Adrenal gland (tissue), 12 donors: ENCODE data around the gene PLOD2. TPM values are rescaled to one million over a fixed set of nuclear protein-coding genes. Genes with fewer than 3 reads are reported as not detected.

Experiments used
- DNase-seq, 7 donors: peaks; one replicate each; pipeline ENCODE4 v3.0.0-alpha.2; 2019 to 2020
- H3K27ac ChIP-seq, 5 donors: fragments of 200-600 bp; sonication (generic) in 4 of 5; 1 replicate in 3 of 5; 2 replicates in 2 of 5; pipeline versions ENCODE4 v1.5.1 to v1.8.0; 2016 to 2020; ENCODE audit warnings: mild to moderate bottlenecking in 1 of 5
- H3K27me3 ChIP-seq: fragments of 200-600 bp; 2 replicates; pipeline ENCODE4 v1.8.0; 2021
- H3K36me3 ChIP-seq, 2 donors: fragments of 200-600 bp; replicated peaks in 1 of 2; 1 replicate in 1 of 2; 2 replicates in 1 of 2; pipeline versions ENCODE4 v1.5.1 to v1.8.0; 2018 to 2022
- H3K4me1 ChIP-seq, 2 donors: fragments of 200-600 bp; replicated peaks in 1 of 2; 1 replicate in 1 of 2; 2 replicates in 1 of 2; pipeline versions ENCODE4 v1.5.1 to v1.8.0; 2018 to 2021
- H3K4me3 ChIP-seq, 4 donors: fragments of 200-600 bp; sonication (generic) in 3 of 4; one replicate each; pipeline ENCODE4 v1.5.1; 2016 to 2018
- H3K9me3 ChIP-seq, 3 donors: fragments of 200-600 bp; sonication (generic) in 1 of 3; replicated peaks in 1 of 3; 1 replicate in 2 of 3; 2 replicates in 1 of 3; pipeline versions ENCODE4 v1.5.1 to v1.8.0; 2016 to 2021
- POLR2A ChIP-seq, 2 donors: fragments of 450-650 bp; IDR thresholded peaks; one replicate each; pipeline ENCODE4 v1.6.1; 2017; ENCODE audit warnings: antibody characterized with exemption in 2 of 2, mild to moderate bottlenecking in 2 of 2, moderate library complexity in 1 of 2
- WGBS, 4 donors: extraction: QIAGEN DNeasy Blood & Tissue Kit in 2 of 4; methylation state at CpG; one replicate each; pipeline versions ENCODE4 v1.1.5 to v1.1.7; 2013 to 2017; 5-methylcytosine and 5-hydroxymethylcytosine counted together
- intact Hi-C, 2 donors: fragments of 100-400 bp; cut with DNase I; formaldehyde crosslinking; loops; one replicate each; pipeline versions ENCODE4 v1.14.1 to v1.15.0; 2022 to 2023
- polyA plus RNA-seq, 3 donors: library from polyadenylated mRNA; stranded (reverse); fragments of 200-250 nt in 2 of 3; fragments of 350-450 nt in 1 of 3; fragmentation: Illumina TruSeq in 1 of 3; extraction: RNeasy Lipid Tissue Mini Kit (QIAGEN cat#74804) in 1 of 3; gene quantifications; one replicate each; pipeline ENCODE4 v1.2.3, GENCODE V29; 2013 to 2014
- total RNA-seq, 9 donors: library from RNA; depleted of rRNA in 4 of 9; stranded (reverse); fragments of >200 nt in 4 of 9; fragments of 120-200 nt in 1 of 9; fragmentation: NEBNext Ultra II Directional in 1 of 9; extraction: Animal tissue kit (Norgen Biotek cat#: 25700) in 1 of 9; gene quantifications; one replicate each; pipeline versions ENCODE4 v1.1.0 to v1.2.4, GENCODE V29; 2013 to 2023
- TF ChIP-seq, protein P1 (sequence below), 6 experiments: fragments of 450-650 bp in 4 of 6; fragments of 200-600 bp in 2 of 6; sonication (generic) in 1 of 6; IDR thresholded peaks; 1 replicate in 5 of 6; 2 replicates in 1 of 6; pipeline versions ENCODE4 v1.5.1 to v1.8.0; 2016 to 2021; ENCODE audit warnings: antibody characterized with exemption in 6 of 6, mild to moderate bottlenecking in 2 of 6, moderate library complexity in 1 of 6
- donor health status: healthy with polysubstance abuse.
- donor health status: Bipolar disorder and iron deficiency.
- donor health status: DM: yes; HTN: yes; CAD: no.
- donor health status: DM: no; HTN: no; CAD: no.
- donor health status: DM: no; HTN: no; CAD: no.
- donor health status: DM: yes; HTN: yes; CAD: no.

Gene PLOD2
- total and polyA plus RNA-seq, 12 donors, result 23.1 to 79.0 (median 41.7) TPM

- H3K4me3 ChIP-seq, result no peak overlapping the region
- intact Hi-C loops, result loop anchor here in 1 of 2 donors (10.0 kb wide), 1 partner anchor 105 kb away; no protein-coding TSS in a partner anchor
- H3K36me3 ChIP-seq, result no peaks in the 10 kb centered on the region
- H3K4me1 ChIP-seq, result peaks cover 5 to 12% of the 10 kb centered on the region in 2 donors
- no peak for DNase-seq
- H3K9me3 ChIP-seq, result no peaks in the 10 kb centered on the region
- WGBS, 4 donors, result 86 to 92% (median 86%) methylated on average over 1 of the region's 1 CpG
- no peak overlapping the region for H3K27ac ChIP-seq
- no peaks in the 10 kb centered on the region for H3K27me3 ChIP-seq
- TF ChIP-seq, protein P1, sequence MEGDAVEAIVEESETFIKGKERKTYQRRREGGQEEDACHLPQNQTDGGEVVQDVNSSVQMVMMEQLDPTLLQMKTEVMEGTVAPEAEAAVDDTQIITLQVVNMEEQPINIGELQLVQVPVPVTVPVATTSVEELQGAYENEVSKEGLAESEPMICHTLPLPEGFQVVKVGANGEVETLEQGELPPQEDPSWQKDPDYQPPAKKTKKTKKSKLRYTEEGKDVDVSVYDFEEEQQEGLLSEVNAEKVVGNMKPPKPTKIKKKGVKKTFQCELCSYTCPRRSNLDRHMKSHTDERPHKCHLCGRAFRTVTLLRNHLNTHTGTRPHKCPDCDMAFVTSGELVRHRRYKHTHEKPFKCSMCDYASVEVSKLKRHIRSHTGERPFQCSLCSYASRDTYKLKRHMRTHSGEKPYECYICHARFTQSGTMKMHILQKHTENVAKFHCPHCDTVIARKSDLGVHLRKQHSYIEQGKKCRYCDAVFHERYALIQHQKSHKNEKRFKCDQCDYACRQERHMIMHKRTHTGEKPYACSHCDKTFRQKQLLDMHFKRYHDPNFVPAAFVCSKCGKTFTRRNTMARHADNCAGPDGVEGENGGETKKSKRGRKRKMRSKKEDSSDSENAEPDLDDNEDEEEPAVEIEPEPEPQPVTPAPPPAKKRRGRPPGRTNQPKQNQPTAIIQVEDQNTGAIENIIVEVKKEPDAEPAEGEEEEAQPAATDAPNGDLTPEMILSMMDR (IDR thresholded peaks at IDR 0.05), result no peak
- TF ChIP-seq POLR2A (IDR thresholded peaks at IDR 0.05), result no peak
These were observed 8.9 kb upstream of the PLOD2 start for GRCh38 chr3:146169891-146170290.

DNA sequence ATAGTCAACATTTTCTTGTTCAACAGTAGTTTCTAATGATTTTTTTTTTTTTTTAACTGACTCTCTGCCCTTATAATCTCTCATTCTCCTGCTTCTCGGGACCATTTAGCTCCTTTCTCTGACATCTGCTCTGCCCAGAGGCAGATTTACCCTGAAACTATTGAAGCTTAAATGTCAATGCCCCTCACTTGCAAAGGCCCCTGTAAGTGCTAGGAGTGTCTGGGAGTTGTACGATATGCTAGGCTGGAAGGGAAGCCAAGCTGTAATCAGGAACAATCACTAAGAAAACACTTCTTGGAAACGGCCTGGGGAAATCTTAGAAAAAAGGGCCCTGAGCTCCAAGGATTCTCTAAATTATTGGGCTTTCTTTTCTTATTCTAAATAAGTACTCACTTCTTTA is 5.8 kb upstream of the PLOD2 start:
- TF ChIP-seq POLR2A (IDR thresholded peaks at IDR 0.05), result no peak
- TF ChIP-seq, protein P1 (IDR thresholded peaks at IDR 0.05), result no peak
- no peak for DNase-seq
- 21 to 33% (median 31%) methylated on average over 3 of the region's 3 CpGs for WGBS, 4 donors
- intact Hi-C loops, result no loop called here
- Histone ChIP-seq H3K27ac (peak overlapping the region; percentile 15 to 83 (median 73)), H3K9me3 (no peaks in the 10 kb centered on the region), H3K4me3 (no peak overlapping the region), H3K36me3 (no peaks in the 10 kb centered on the region), H3K27me3 (no peaks in the 10 kb centered on the region), H3K4me1 (peaks cover 12 to 21% of the 10 kb centered on the region in 2 donors)

DNA sequence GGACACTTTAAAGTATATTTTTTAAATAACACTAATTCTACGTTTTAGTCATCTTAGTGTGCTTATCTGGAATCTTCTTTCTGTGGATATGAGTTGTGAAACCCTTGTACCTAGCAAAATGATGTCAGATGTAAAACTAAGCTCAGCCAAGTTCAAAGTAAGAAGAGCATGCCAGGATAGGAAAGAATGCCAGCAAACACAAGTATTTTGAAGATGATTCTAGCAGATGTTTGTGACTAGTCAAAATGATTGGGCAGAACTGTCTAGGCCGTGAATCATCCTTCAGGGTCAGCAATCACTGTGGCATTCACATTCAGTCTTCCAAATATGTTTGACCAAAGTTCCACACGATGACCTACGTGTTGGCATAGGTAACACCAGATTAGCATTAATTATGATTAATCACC is 5.4 kb upstream of the PLOD2 start:
- no peaks in the 10 kb centered on the region for H3K27me3 ChIP-seq
- TF ChIP-seq, protein P1 (IDR thresholded peaks at IDR 0.05), result no peak
- TF ChIP-seq POLR2A (IDR thresholded peaks at IDR 0.05), result peak in 1 of 2 donors; percentile 24
- H3K9me3 ChIP-seq, result no peaks in the 10 kb centered on the region
- H3K4me3 ChIP-seq, result no peak overlapping the region
- WGBS, 4 donors, result 37 to 41% (median 38%) methylated on average over 4 of the region's 4 CpGs
- H3K36me3 ChIP-seq, result no peaks in the 10 kb centered on the region
- peak overlapping the region; percentile 31 to 83 (median 73) for H3K27ac ChIP-seq
- H3K4me1 ChIP-seq, result peaks cover 13 to 21% of the 10 kb centered on the region in 2 donors
- DNase-seq, result peak; percentile 66 to 86 (median 78)
- intact Hi-C loops, result no loop called here

- peaks cover 13 to 21% of the 10 kb centered on the region in 2 donors for H3K4me1 ChIP-seq
These were observed 4.9 kb upstream of the PLOD2 start for GRCh38 chr3:146165877-146166276.

More at GRCh38 chr3:146165877-146166276, 4.9 kb upstream of the PLOD2 start:
- Histone ChIP-seq H3K4me3 (no peak overlapping the region), H3K27ac (peak overlapping the region in 4 of 5 donors; percentile 16 to 83 (median 38)), H3K36me3 (no peaks in the 10 kb centered on the region), H3K27me3 (no peaks in the 10 kb centered on the region), H3K9me3 (no peaks in the 10 kb centered on the region)
- TF ChIP-seq, protein P1 (IDR thresholded peaks at IDR 0.05), result no peak
- TF ChIP-seq POLR2A (IDR thresholded peaks at IDR 0.05), result no peak
- WGBS, 4 donors, result 40 to 49% (median 44%) methylated on average over 2 of the region's 2 CpGs
- intact Hi-C loops, result no loop called here
- DNase-seq, result no peak
